Stimulated activated naive B cell treated with anti-CD40 and anti-IgM and Interleukin-4, amounts not matched to agents 10 μg/mL and 1 μg/mL and 100 μg/mL, for 72 hours (primary cell): ENCODE measurements around the gene LYSMD4.

Source experiments
- ATAC-seq, 2 donors: fragments of 150-1000 bp; cut with Tn5 transposase; replicated peaks; 2 replicates each; pipeline ENCODE4 v1.10.0; 2021; ENCODE audit warnings: moderate library complexity in 1 of 2
- DNase-seq: peaks from one replicate; pipeline ENCODE4 v3.0.0; 2021
- H3K27ac Mint-ChIP-seq: one replicate; pipeline ENCODE4 v1.8.0; 2022; ENCODE audit warnings: mild to moderate bottlenecking, mixed read lengths
- H3K27me3 Mint-ChIP-seq, 2 donors: one replicate each; pipeline ENCODE4 v1.8.0; 2022; ENCODE audit warnings: mixed read lengths in 2 of 2
- H3K36me3 Mint-ChIP-seq, 2 donors: one replicate each; pipeline ENCODE4 v1.8.0; 2022; ENCODE audit warnings: mixed read lengths in 2 of 2, mild to moderate bottlenecking in 1 of 2
- H3K4me1 Mint-ChIP-seq, 2 donors: one replicate each; pipeline ENCODE4 v1.8.0; 2022; ENCODE audit warnings: mixed read lengths in 2 of 2, mild to moderate bottlenecking in 1 of 2
- H3K4me3 Mint-ChIP-seq, 2 donors: one replicate each; pipeline ENCODE4 v1.8.0; 2022; ENCODE audit warnings: mild to moderate bottlenecking in 2 of 2, mixed read lengths in 2 of 2, moderate library complexity in 1 of 2
- H3K9me3 Mint-ChIP-seq, 2 donors: one replicate each; pipeline ENCODE4 v1.8.0; 2022; ENCODE audit warnings: mixed read lengths in 2 of 2, mild to moderate bottlenecking in 1 of 2

The LYSMD4 gene

GRCh38 chr15:99722406-99722805 is 10.8 kb downstream of the LYSMD4 start:
- no peak overlapping the region for H3K27ac Mint-ChIP-seq
- H3K4me1 Mint-ChIP-seq = peaks cover 34 to 39% of the 10 kb centered on the region in 2 donors
- H3K36me3 Mint-ChIP-seq = peaks cover 22 to 41% of the 10 kb centered on the region in 2 donors
- H3K4me3 Mint-ChIP-seq = no peak overlapping the region
- ATAC-seq (no peak), DNase-seq (no peak)
- H3K9me3 Mint-ChIP-seq = peaks cover 0 to 2% of the 10 kb centered on the region in 2 donors
- H3K27me3 Mint-ChIP-seq = no peaks in the 10 kb centered on the region

GRCh38 chr15:99721896-99722295 is 11.3 kb downstream of the LYSMD4 start:
- DNase-seq (no peak), ATAC-seq (no peak)
- peaks cover 23 to 46% of the 10 kb centered on the region in 2 donors for H3K36me3 Mint-ChIP-seq
- H3K27ac Mint-ChIP-seq = no peak overlapping the region
- no peaks in the 10 kb centered on the region for H3K27me3 Mint-ChIP-seq
- peaks cover 0 to 2% of the 10 kb centered on the region in 2 donors for H3K9me3 Mint-ChIP-seq
- H3K4me1 Mint-ChIP-seq = peaks cover 38 to 44% of the 10 kb centered on the region in 2 donors
- no peak overlapping the region for H3K4me3 Mint-ChIP-seq

- Mint-ChIP-seq H3K4me1 (peaks cover 44 to 46% of the 10 kb centered on the region in 2 donors), H3K4me3 (peak overlapping the region in 1 of 2 donors; percentile 60), H3K9me3 (peaks cover 0 to 2% of the 10 kb centered on the region in 2 donors), H3K27me3 (no peaks in the 10 kb centered on the region), H3K27ac (no peak overlapping the region), H3K36me3 (peaks cover 27 to 52% of the 10 kb centered on the region in 2 donors)
- DNase-seq = no peak
- no peak for ATAC-seq
Observed at GRCh38 chr15:99721104-99721778, 12.0 kb downstream of the LYSMD4 start.

GRCh38 chr15:99720533-99720932 is 12.7 kb downstream of the LYSMD4 start:
- Mint-ChIP-seq H3K9me3 (peaks cover 0 to 2% of the 10 kb centered on the region in 2 donors), H3K27me3 (no peaks in the 10 kb centered on the region), H3K4me1 (peaks cover 44 to 46% of the 10 kb centered on the region in 2 donors), H3K36me3 (peaks cover 28 to 54% of the 10 kb centered on the region in 2 donors), H3K27ac (no peak overlapping the region), H3K4me3 (peak overlapping the region in 1 of 2 donors; percentile 60)
- DNase-seq = no peak
- ATAC-seq = no peak

- DNase-seq (no peak), ATAC-seq (peak; percentile 78 to 80)
- Mint-ChIP-seq H3K4me3 (peak overlapping the region in 1 of 2 donors; percentile 54), H3K36me3 (peaks cover 32 to 53% of the 10 kb centered on the region in 2 donors), H3K9me3 (no peaks in the 10 kb centered on the region), H3K27me3 (no peaks in the 10 kb centered on the region), H3K27ac (peak overlapping the region; percentile 88), H3K4me1 (peaks cover 44 to 46% of the 10 kb centered on the region in 2 donors)
Observed at GRCh38 chr15:99719096-99719541, 14.1 kb downstream of the LYSMD4 start.

GRCh38 chr15:99718421-99718820 is 14.8 kb downstream of the LYSMD4 start:
- Mint-ChIP-seq H3K27ac (no peak overlapping the region), H3K9me3 (no peaks in the 10 kb centered on the region), H3K4me1 (peaks cover 43 to 46% of the 10 kb centered on the region in 2 donors), H3K4me3 (no peak overlapping the region), H3K27me3 (no peaks in the 10 kb centered on the region), H3K36me3 (peaks cover 32 to 53% of the 10 kb centered on the region in 2 donors)
- DNase-seq = no peak
- no peak for ATAC-seq

GRCh38 chr15:99717161-99718009 is 15.9 kb downstream of the LYSMD4 start:
- Mint-ChIP-seq H3K4me3 (no peak overlapping the region), H3K27me3 (no peaks in the 10 kb centered on the region), H3K27ac (peak overlapping the region; percentile 65), H3K9me3 (no peaks in the 10 kb centered on the region), H3K4me1 (peaks cover 42 to 48% of the 10 kb centered on the region in 2 donors), H3K36me3 (peaks cover 35 to 58% of the 10 kb centered on the region in 2 donors)
- DNase-seq (no peak), ATAC-seq (peak; percentile 38 to 43)

GRCh38 chr15:99716540-99717095 is 16.6 kb downstream of the LYSMD4 start:
- DNase-seq (no peak), ATAC-seq (no peak)
- Mint-ChIP-seq H3K27ac (no peak overlapping the region), H3K36me3 (peaks cover 35 to 60% of the 10 kb centered on the region in 2 donors), H3K4me3 (no peak overlapping the region), H3K27me3 (no peaks in the 10 kb centered on the region), H3K9me3 (no peaks in the 10 kb centered on the region), H3K4me1 (peaks cover 41 to 50% of the 10 kb centered on the region in 2 donors)

- H3K4me1 Mint-ChIP-seq = peaks cover 12 to 28% of the 10 kb centered on the region in 2 donors
- no peak for DNase-seq
- peak overlapping the region; percentile 31 for H3K27ac Mint-ChIP-seq
- H3K36me3 Mint-ChIP-seq = peaks cover 46 to 62% of the 10 kb centered on the region in 2 donors
- ATAC-seq = no peak
- no peaks in the 10 kb centered on the region for H3K9me3 Mint-ChIP-seq
- no peaks in the 10 kb centered on the region for H3K27me3 Mint-ChIP-seq
- peak overlapping the region in 1 of 2 donors; percentile 35 for H3K4me3 Mint-ChIP-seq
Observed at GRCh38 chr15:99712415-99712814, 20.8 kb downstream of the LYSMD4 start.

GRCh38 chr15:99711625-99712024 is 21.6 kb downstream of the LYSMD4 start:
- no peak for DNase-seq
- ATAC-seq = no peak
- H3K4me3 Mint-ChIP-seq = no peak overlapping the region
- no peaks in the 10 kb centered on the region for H3K27me3 Mint-ChIP-seq
- peaks cover 48 to 60% of the 10 kb centered on the region in 2 donors for H3K36me3 Mint-ChIP-seq
- H3K27ac Mint-ChIP-seq = no peak overlapping the region
- H3K4me1 Mint-ChIP-seq = peaks cover 9 to 21% of the 10 kb centered on the region in 2 donors
- H3K9me3 Mint-ChIP-seq = no peaks in the 10 kb centered on the region

- ATAC-seq = no peak
- no peaks in the 10 kb centered on the region for H3K9me3 Mint-ChIP-seq
- H3K4me3 Mint-ChIP-seq = no peak overlapping the region
- peaks cover 40 to 53% of the 10 kb centered on the region in 2 donors for H3K36me3 Mint-ChIP-seq
- H3K27me3 Mint-ChIP-seq = no peaks in the 10 kb centered on the region
- DNase-seq = no peak
- peak overlapping the region; percentile 44 for H3K27ac Mint-ChIP-seq
- H3K4me1 Mint-ChIP-seq = peaks cover 7 to 23% of the 10 kb centered on the region in 2 donors
Observed at GRCh38 chr15:99709243-99709986, 23.8 kb downstream of the LYSMD4 start.

GRCh38 chr15:99708563-99708962 is 24.7 kb downstream of the LYSMD4 start:
- ATAC-seq = no peak
- peaks cover 8 to 31% of the 10 kb centered on the region in 2 donors for H3K4me1 Mint-ChIP-seq
- DNase-seq = no peak
- no peaks in the 10 kb centered on the region for H3K27me3 Mint-ChIP-seq
- peak overlapping the region; percentile 38 for H3K27ac Mint-ChIP-seq
- H3K9me3 Mint-ChIP-seq = no peaks in the 10 kb centered on the region
- no peak overlapping the region for H3K4me3 Mint-ChIP-seq
- H3K36me3 Mint-ChIP-seq = peaks cover 40 to 55% of the 10 kb centered on the region in 2 donors

GRCh38 chr15:99707473-99708270 is 25.6 kb downstream of the LYSMD4 start:
- ATAC-seq (no peak), DNase-seq (no peak)
- Mint-ChIP-seq H3K4me3 (no peak overlapping the region), H3K9me3 (no peaks in the 10 kb centered on the region), H3K27ac (peak overlapping the region; percentile 56), H3K4me1 (peaks cover 10 to 39% of the 10 kb centered on the region in 2 donors), H3K27me3 (no peaks in the 10 kb centered on the region), H3K36me3 (peaks cover 40 to 52% of the 10 kb centered on the region in 2 donors)
